WERI-Rb-1 (cell line): ENCODE data around the gene ENC1.
"Not testable (repeated sequence)": the region's sequence is repeated elsewhere in the genome, so short reads cannot be mapped to it uniquely, and the experiment has no call there.

ENCODE experiments used
- DNase-seq: peaks from one replicate; pipeline ENCODE4 v3.0.0-alpha.2; 2020
- H3K27ac ChIP-seq: fragments of 250-450 bp; sonication (Bioruptor Pico); 2 replicates; pipeline ENCODE4 v1.5.1; 2020; ENCODE audit warnings: mild to moderate bottlenecking, moderate library complexity
- H3K27me3 ChIP-seq: fragments of 250-450 bp; sonication (Bioruptor Pico); 2 replicates; pipeline ENCODE4 v1.5.1; 2021; ENCODE audit warnings: mild to moderate bottlenecking, low read depth, moderate library complexity; ENCODE audit not compliant: insufficient read depth, severe bottlenecking
- H3K36me3 ChIP-seq: fragments of 250-450 bp; sonication (Bioruptor Pico); 2 replicates; pipeline ENCODE4 v1.5.1; 2020; ENCODE audit warnings: mild to moderate bottlenecking, moderate library complexity
- H3K4me3 ChIP-seq: 2 replicates; pipeline ENCODE4 v1.5.1; 2011; ENCODE audit warnings: low read depth, mild to moderate bottlenecking, control low read depth, low read length
- H3K9me3 ChIP-seq: fragments of 250-450 bp; sonication (Bioruptor Pico); 2 replicates; pipeline ENCODE4 v1.5.1; 2021; ENCODE audit warnings: mild to moderate bottlenecking, moderate library complexity; ENCODE audit not compliant: severe bottlenecking
- TF ChIP-seq, protein P1 (sequence below): IDR thresholded peaks from 2 replicates; pipeline ENCODE4 v1.5.1; 2011; ENCODE audit warnings: low read depth, mild to moderate bottlenecking, control low read depth, inconsistent platforms, low read length

Gene ENC1

DNA sequence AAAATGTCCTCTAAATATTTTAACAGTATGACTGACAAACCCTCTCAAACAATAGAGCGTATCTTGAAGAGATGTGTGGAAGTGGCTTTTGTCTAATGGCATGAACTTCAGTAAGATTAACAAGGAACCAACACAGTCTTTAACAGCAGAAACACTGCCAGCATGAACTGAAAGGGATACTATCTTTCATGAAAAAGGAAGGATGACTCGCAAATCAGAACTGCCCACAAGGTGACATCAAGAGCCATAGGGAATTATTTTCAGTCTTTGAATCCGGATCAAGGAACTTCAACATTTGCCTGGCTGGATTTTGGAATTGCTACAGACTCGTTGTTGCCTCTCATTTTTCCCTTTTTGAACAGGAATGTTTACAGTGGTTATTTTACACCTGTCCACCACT lies 39.4 kb upstream of the ENC1 start:
- no peak for DNase-seq
- TF ChIP-seq, protein P1, sequence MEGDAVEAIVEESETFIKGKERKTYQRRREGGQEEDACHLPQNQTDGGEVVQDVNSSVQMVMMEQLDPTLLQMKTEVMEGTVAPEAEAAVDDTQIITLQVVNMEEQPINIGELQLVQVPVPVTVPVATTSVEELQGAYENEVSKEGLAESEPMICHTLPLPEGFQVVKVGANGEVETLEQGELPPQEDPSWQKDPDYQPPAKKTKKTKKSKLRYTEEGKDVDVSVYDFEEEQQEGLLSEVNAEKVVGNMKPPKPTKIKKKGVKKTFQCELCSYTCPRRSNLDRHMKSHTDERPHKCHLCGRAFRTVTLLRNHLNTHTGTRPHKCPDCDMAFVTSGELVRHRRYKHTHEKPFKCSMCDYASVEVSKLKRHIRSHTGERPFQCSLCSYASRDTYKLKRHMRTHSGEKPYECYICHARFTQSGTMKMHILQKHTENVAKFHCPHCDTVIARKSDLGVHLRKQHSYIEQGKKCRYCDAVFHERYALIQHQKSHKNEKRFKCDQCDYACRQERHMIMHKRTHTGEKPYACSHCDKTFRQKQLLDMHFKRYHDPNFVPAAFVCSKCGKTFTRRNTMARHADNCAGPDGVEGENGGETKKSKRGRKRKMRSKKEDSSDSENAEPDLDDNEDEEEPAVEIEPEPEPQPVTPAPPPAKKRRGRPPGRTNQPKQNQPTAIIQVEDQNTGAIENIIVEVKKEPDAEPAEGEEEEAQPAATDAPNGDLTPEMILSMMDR: no peak

DNA sequence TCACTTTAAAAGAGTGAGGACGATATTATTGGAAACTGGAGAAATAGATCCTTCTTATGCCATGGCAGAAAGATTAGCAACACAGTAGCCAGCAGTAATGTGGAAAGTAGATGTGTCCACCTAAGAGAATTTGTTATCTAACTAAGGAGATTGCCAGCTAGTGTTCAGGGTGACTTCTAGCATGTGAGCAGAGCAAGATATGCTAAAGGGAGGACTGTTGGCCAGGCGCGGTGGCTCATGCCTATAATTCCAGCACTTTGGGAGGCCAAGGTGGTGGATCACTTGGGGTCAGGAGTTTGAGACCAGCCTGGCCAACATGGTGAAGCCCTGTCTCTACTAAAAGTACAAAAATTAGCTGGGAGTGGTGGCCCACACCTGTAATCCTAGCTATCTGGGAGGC lies 38.8 kb upstream of the ENC1 start:
- H3K9me3 ChIP-seq, H3K27me3 ChIP-seq, H3K4me3 ChIP-seq, DNase-seq, H3K27ac ChIP-seq, H3K36me3 ChIP-seq: not testable (repeated sequence)

More for the DNA sequence above, 39.4 kb upstream of the ENC1 start:
- no peaks in the 10 kb centered on the region for H3K27me3 ChIP-seq
- H3K9me3 ChIP-seq: no peaks in the 10 kb centered on the region
- no peak overlapping the region for H3K27ac ChIP-seq
- no peak overlapping the region for H3K4me3 ChIP-seq
- no peaks in the 10 kb centered on the region for H3K36me3 ChIP-seq

DNA sequence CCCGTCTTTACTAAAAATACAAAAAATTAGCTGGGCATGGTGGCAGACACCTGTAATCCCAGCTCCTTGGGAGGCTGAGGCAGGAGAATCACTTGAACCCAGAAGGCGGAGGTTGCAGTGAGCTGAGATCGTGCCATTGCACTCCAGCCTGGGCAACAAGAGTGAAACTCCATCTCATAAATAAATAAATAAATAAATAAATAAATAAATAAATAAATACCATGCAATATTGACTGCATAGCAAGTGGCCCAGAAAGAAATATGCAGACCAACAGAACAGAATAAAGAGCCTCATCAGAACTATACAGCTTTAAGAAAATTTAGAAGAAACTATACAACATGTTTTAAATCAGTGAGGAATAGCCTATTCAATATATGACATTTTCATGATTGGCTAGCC lies 37.6 kb upstream of the ENC1 start:
- DNase-seq, H3K27me3 ChIP-seq, H3K36me3 ChIP-seq, H3K27ac ChIP-seq, H3K4me3 ChIP-seq, H3K9me3 ChIP-seq: not testable (repeated sequence)

DNA sequence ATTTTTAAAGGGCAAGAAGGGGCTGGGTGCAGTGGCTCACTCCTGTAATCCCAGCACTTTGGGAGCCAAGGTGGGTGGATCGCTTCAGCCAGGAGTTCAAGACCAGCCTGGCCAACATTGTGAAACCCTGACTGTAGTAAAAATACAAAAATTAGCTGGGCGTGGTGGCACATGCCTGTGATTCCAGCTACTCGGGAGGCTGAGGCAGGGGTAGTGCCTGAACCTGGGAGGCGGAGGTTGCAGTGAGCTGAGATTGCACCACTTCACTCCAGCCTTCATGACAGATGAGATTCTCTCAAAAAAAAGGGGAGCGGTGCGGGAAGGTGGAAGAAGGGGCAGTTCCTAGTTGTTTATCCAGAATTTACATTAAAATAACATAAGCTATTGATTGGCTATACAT lies 35.9 kb upstream of the ENC1 start:
- not testable (repeated sequence) for H3K27ac ChIP-seq, H3K27me3 ChIP-seq, H3K9me3 ChIP-seq, H3K36me3 ChIP-seq, DNase-seq, H3K4me3 ChIP-seq

DNA sequence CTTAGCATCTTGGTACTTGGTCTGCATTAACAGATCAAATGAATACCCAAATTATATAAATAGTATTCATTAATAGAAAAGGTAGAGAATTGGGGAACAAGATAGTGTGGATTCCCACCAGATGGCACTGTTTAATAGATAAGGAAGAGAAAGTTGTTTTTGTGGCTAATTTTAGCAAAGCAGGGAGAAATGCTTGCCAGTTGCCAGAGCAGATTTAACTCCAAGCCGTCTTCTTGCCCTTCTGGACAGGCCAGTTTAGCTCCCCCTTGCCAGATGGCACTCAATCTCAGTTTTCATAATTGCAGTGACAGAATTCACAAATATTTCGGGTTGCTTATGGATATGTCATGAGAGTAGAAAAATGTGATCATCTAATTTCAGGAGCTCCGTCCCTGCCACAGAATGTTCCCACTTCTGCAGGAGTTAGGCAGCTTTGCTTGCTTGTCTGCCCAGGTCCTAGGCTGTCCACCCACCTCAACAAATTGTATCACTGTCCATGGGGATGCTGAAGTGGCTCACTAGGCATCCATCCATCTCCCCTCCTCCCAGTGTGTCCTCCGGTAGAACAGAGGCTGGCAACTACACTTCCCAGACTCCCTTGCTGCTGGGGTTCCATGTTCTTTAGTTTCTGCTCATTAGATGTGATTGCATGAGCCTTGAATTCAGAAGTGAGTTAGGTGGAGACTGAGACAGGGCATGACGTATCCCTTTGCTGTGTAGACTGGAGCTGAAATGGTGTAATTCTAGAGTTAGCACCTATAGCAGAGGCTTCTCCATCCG lies 32.7 kb upstream of the ENC1 start:
- no peak overlapping the region for H3K27ac ChIP-seq
- no peak overlapping the region for H3K4me3 ChIP-seq
- TF ChIP-seq, protein P1: peak; percentile 19; the same call in 1 of the 2 replicates
- H3K36me3 ChIP-seq: no peaks in the 10 kb centered on the region
- H3K27me3 ChIP-seq: no peaks in the 10 kb centered on the region
- no peaks in the 10 kb centered on the region for H3K9me3 ChIP-seq
- DNase-seq: peak; percentile 29

DNA sequence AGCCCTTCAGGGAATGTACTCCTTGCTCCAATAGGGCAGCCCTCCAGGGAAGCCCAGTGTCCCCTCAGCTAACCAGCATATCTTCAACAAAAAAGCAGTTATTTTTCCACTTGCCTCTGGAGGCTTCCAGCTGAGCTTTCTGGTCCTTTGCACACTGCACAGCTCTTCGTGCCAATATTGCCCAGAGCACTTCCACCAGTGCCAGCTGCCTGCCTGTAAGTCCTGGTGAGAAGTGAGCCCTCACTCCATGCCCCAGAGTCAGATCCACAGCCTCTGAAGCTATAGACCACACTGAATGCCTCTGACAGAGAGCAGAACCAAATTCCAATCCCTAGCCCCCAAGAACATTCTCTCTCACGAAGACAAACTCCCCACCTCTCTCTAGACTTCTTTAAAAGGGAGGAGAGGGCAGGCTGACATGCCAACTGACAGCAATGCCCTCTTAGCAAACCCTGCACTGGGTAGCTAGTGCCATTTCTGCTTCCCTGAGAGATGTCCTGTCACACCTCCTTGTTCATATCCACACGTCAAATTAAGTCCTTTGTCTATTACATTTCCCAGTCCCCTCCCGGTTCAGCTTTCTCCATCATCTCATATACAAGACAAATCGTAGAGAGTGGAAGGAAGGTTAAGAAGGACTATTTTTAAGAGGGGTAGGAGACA lies 31.8 kb upstream of the ENC1 start:
- H3K27ac ChIP-seq: no peak overlapping the region
- TF ChIP-seq, protein P1: no peak
- no peaks in the 10 kb centered on the region for H3K27me3 ChIP-seq
- no peaks in the 10 kb centered on the region for H3K9me3 ChIP-seq
- H3K36me3 ChIP-seq: no peaks in the 10 kb centered on the region
- H3K4me3 ChIP-seq: no peak overlapping the region
- no peak for DNase-seq

DNA sequence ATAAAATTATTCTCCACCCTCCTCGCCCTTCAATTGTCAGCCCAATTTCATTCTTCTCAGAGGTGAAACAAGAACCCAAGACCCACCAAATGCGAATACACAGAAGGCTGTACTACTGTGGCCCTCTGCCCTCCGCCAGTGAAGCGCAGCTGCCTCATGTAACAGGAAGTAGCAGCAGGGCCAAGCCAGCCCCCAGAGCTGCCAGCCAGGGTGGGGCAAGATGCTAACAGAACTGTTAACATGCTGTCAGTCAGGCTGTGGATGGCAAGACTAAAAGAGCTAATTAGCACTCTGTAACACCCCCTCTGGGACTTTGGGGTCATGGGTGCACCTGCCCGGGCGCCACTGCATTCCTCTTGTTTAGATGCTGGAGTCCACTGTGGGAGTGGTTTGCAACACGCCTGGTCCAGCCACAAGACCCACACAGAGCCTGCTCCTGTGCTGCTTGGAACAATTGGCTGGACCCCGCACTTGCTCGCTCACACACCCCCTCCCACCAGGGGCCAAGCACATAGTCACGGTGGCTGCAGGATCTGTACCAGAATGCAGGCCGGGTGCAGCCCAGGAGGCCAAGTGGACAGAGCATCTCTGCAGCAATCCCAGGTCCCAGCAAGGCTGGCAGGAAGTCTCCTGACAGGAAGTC lies 30.0 kb upstream of the ENC1 start:
- H3K4me3 ChIP-seq: no peak overlapping the region
- H3K36me3 ChIP-seq: no peaks in the 10 kb centered on the region
- no peaks in the 10 kb centered on the region for H3K27me3 ChIP-seq
- DNase-seq: no peak
- no peaks in the 10 kb centered on the region for H3K9me3 ChIP-seq
- TF ChIP-seq, protein P1: no peak
- H3K27ac ChIP-seq: no peak overlapping the region
